PC-9 (cell line): ENCODE results near the gene RUNX3. TPM values are rescaled to one million over a fixed set of nuclear protein-coding genes. Genes with fewer than 3 reads are reported as not detected.

Experiments
- BruUV-seq: library from RNA; stranded (reverse); fragments of 400-500 nt; replicated peaks from 2 replicates; lab custom pipeline; 2021; lab: Mats Ljungman, UMichigan
- CTCF ChIA-PET: fragments of 300-600 bp; sonication (Branson Sonifier 250); formaldehyde crosslinking; loops from one replicate; lab custom pipeline; 2022; ENCODE audit warnings: antibody characterized with exemption; lab: Charles Lee
- POLR2A ChIA-PET: fragments of 300-600 bp; sonication (Branson Sonifier 250); formaldehyde crosslinking; loops from one replicate; lab custom pipeline; 2022; ENCODE audit warnings: antibody characterized with exemption; ENCODE audit not compliant: unreplicated experiment; lab: Charles Lee
- DNase-seq, 2 experiments: peaks; one replicate each; pipeline versions ENCODE4 v3.0.0 to v3.0.0-alpha.2; 2015 to 2022; ENCODE audit warnings: mixed read lengths in 1 of 2
- H2AFZ ChIP-seq: fragments of 200-600 bp; sonication (generic); 2 replicates; pipeline ENCODE4 v1.8.1; 2017; ENCODE audit warnings: antibody characterized with exemption
- H3F3A ChIP-seq: fragments of 200-600 bp; sonication (generic); 2 replicates; pipeline ENCODE4 v1.8.1; 2017; ENCODE audit warnings: antibody characterized with exemption, mild to moderate bottlenecking, low read depth; ENCODE audit not compliant: insufficient read depth
- H3K27ac ChIP-seq: fragments of 200-600 bp; sonication (generic); 2 replicates; pipeline ENCODE4 v1.6.1; 2016; ENCODE audit warnings: mixed run types
- H3K27me3 ChIP-seq: fragments of 200-600 bp; sonication (generic); 2 replicates; pipeline ENCODE4 v1.6.1; 2016; ENCODE audit warnings: low read depth, mixed run types; ENCODE audit not compliant: insufficient read depth
- H3K36me3 ChIP-seq: fragments of 200-600 bp; sonication (generic); 2 replicates; pipeline ENCODE4 v1.6.1; 2016; ENCODE audit warnings: low read depth, mixed run types
- H3K4me1 ChIP-seq: fragments of 200-600 bp; sonication (generic); replicated peaks from 2 replicates; pipeline ENCODE4 v1.6.1; 2016; ENCODE audit warnings: mixed run types; ENCODE audit not compliant: insufficient read depth
- H3K4me2 ChIP-seq: fragments of 200-600 bp; sonication (generic); 2 replicates; pipeline ENCODE4 v1.6.1; 2017; ENCODE audit warnings: mixed run types
- H3K4me3 ChIP-seq: fragments of 200-600 bp; sonication (generic); 2 replicates; pipeline ENCODE4 v1.6.1; 2016; ENCODE audit warnings: mixed run types
- H3K79me2 ChIP-seq: fragments of 200-600 bp; sonication (generic); 2 replicates; pipeline ENCODE4 v1.6.1; 2017; ENCODE audit warnings: low read depth, mixed run types
- H3K9me2 ChIP-seq: fragments of 200-600 bp; sonication (generic); 2 replicates; pipeline ENCODE4 v1.8.1; 2017; ENCODE audit warnings: mild to moderate bottlenecking; ENCODE audit not compliant: insufficient read depth
- H3K9me3 ChIP-seq: fragments of 200-600 bp; sonication (generic); 2 replicates; pipeline ENCODE4 v1.8.1; 2016; ENCODE audit warnings: low read depth; ENCODE audit not compliant: insufficient read depth
- H4K20me1 ChIP-seq: fragments of 200-600 bp; sonication (generic); 2 replicates; pipeline ENCODE4 v1.8.1; 2017; ENCODE audit not compliant: insufficient read depth
- EZH2 ChIP-seq: fragments of 200-600 bp; sonication (generic); IDR thresholded peaks from 2 replicates; pipeline ENCODE4 v1.8.0; 2017; ENCODE audit warnings: antibody characterized with exemption, low read depth
- intact Hi-C: fragments of 100-400 bp; cut with micrococcal nuclease; formaldehyde crosslinking; loops from one replicate; pipeline ENCODE4 v1.10.0; 2022; ENCODE audit not compliant: unreplicated experiment
- total RNA-seq: library from RNA; stranded (reverse); gene quantifications from 2 replicates; pipeline ENCODE4 v1.2.3, GENCODE V29; 2021
- TF ChIP-seq, protein P1 (sequence below): fragments of 200-600 bp; sonication (generic); conservative IDR thresholded peaks from 2 replicates; pipeline ENCODE4 v1.6.1; 2017; ENCODE audit warnings: mixed run types, antibody characterized with exemption, mild to moderate bottlenecking, moderate library complexity

RUNX3 gene
- total RNA-seq, 1 experiment from 2014 or later, result not detected

- no peaks in the 10 kb centered on the region for H3K36me3 ChIP-seq
- ChIA-PET CTCF (no interaction called here), POLR2A (no interaction called here)
- H3K9me2 ChIP-seq, result no peaks in the 10 kb centered on the region
- intact Hi-C loops, result no loop called here
- no peak overlapping the region for H3K27ac ChIP-seq
- TF ChIP-seq, protein P1, sequence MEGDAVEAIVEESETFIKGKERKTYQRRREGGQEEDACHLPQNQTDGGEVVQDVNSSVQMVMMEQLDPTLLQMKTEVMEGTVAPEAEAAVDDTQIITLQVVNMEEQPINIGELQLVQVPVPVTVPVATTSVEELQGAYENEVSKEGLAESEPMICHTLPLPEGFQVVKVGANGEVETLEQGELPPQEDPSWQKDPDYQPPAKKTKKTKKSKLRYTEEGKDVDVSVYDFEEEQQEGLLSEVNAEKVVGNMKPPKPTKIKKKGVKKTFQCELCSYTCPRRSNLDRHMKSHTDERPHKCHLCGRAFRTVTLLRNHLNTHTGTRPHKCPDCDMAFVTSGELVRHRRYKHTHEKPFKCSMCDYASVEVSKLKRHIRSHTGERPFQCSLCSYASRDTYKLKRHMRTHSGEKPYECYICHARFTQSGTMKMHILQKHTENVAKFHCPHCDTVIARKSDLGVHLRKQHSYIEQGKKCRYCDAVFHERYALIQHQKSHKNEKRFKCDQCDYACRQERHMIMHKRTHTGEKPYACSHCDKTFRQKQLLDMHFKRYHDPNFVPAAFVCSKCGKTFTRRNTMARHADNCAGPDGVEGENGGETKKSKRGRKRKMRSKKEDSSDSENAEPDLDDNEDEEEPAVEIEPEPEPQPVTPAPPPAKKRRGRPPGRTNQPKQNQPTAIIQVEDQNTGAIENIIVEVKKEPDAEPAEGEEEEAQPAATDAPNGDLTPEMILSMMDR, result no peak
- BruUV-seq, result no TSS peak
- H4K20me1 ChIP-seq, result no peaks in the 10 kb centered on the region
- no peak overlapping the region for H2AFZ ChIP-seq
- H3K4me2 ChIP-seq, result no peak overlapping the region
- H3K4me3 ChIP-seq, result no peak overlapping the region
- H3K9me3 ChIP-seq, result no peaks in the 10 kb centered on the region
- H3F3A ChIP-seq, result no peaks in the 10 kb centered on the region
- H3K27me3 ChIP-seq, result no peaks in the 10 kb centered on the region
- DNase-seq, result no peak
- H3K79me2 ChIP-seq, result no peaks in the 10 kb centered on the region
- peaks cover 4% of the 10 kb centered on the region; the same call in 1 of the 2 replicates for H3K4me1 ChIP-seq
These were observed 63.6 kb downstream of the RUNX3 start for GRCh38 chr1:24866211-24867083.

DNA sequence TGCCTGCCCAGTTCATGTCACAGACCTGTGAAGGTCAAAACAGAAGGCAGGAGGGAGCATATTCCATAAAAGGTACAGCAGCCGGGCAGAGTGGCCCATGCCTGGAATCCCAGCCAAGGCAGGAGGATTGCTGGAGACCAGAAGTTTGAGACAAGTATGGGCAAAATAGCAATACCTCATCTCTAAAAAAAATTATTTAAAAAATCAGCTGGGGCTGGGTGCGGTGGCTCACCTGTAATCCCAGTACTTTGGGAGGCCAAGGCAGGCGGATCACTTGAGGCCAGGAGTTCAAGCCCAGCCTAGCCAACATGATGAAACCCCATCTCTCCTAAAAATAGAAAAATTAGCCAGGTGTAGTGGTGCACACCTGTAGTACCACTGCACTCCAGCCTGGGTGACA, 64.5 kb downstream of the RUNX3 start:
- POLR2A ChIA-PET, result no interaction called here
- H4K20me1 ChIP-seq, result no peaks in the 10 kb centered on the region
- no peak for DNase-seq

DNA sequence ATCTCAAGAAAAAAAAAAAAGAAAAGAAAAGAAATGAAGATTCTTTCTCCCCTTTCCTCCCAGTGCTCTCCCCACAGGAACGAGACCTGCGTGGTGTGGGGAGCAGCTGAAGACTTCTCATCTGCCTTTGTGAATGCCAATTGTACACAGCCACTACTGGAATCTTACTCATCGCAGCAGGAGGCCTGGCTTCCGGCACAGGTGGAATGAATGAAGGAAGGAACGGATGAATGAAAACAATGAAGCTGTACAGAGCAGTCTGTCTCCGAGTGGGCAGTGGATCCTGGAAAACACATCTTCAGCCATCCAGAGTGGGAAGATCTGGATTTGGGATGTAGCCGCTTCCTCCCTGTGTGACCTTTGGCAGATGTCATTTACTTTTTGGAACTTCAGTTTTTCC, 64.9 kb downstream of the RUNX3 start:
- intact Hi-C loops, result no loop called here
- Histone ChIP-seq H3K27ac (no peak overlapping the region), H4K20me1 (no peaks in the 10 kb centered on the region), H3K4me1 (peaks cover 4% of the 10 kb centered on the region; the same call in 1 of the 2 replicates), H3F3A (no peaks in the 10 kb centered on the region), H3K9me2 (no peaks in the 10 kb centered on the region), H2AFZ (no peak overlapping the region), H3K27me3 (no peaks in the 10 kb centered on the region), H3K4me2 (no peak overlapping the region), H3K9me3 (no peaks in the 10 kb centered on the region), H3K79me2 (no peaks in the 10 kb centered on the region), H3K36me3 (no peaks in the 10 kb centered on the region), H3K4me3 (no peak overlapping the region)
- TF ChIP-seq EZH2, result no peak
- TF ChIP-seq, protein P1, result no peak
- ChIA-PET POLR2A (no interaction called here), CTCF (interaction anchor here (0.6 kb wide), 3 partner anchors 9 to 132 kb away, joined by 3 read pairs; no protein-coding TSS in a partner anchor)
- no TSS peak for BruUV-seq
- DNase-seq, result no peak

More for the DNA sequence above, 64.5 kb downstream of the RUNX3 start:
- peaks cover 4% of the 10 kb centered on the region; the same call in 1 of the 2 replicates for H3K4me1 ChIP-seq
- no peaks in the 10 kb centered on the region for H3K9me2 ChIP-seq
- TF ChIP-seq, protein P1, result no peak
- TF ChIP-seq EZH2, result no peak
- H2AFZ ChIP-seq, result no peak overlapping the region
- H3K79me2 ChIP-seq, result no peaks in the 10 kb centered on the region
- H3K27ac ChIP-seq, result no peak overlapping the region
- no peaks in the 10 kb centered on the region for H3K9me3 ChIP-seq
- H3F3A ChIP-seq, result no peaks in the 10 kb centered on the region
- H3K4me2 ChIP-seq, result no peak overlapping the region
- CTCF ChIA-PET, result interaction anchor here (0.6 kb wide), 1 partner anchor 34 kb away, joined by 3 read pairs; no protein-coding TSS in a partner anchor
- no peaks in the 10 kb centered on the region for H3K36me3 ChIP-seq
- H3K4me3 ChIP-seq, result no peak overlapping the region
- no TSS peak for BruUV-seq
- no peaks in the 10 kb centered on the region for H3K27me3 ChIP-seq
- intact Hi-C loops, result no loop called here
